HepG2 (cell line): ENCODE results near the gene SH3BP2. TPM values are rescaled to one million over a fixed set of nuclear protein-coding genes. Genes with fewer than 3 reads are reported as not detected.

Experiments
- ATAC-seq: fragments of 200-7000 bp; cut with Tn5 transposase; 3 replicates; pipeline ENCODE4 v1.9.1; 2020; ENCODE audit warnings: mild to moderate bottlenecking, moderate library complexity
- BruUV-seq: library from RNA; stranded (reverse); fragments of 400-500 nt; replicated peaks from 2 replicates; lab custom pipeline; 2021; lab: Mats Ljungman, UMichigan
- CTCF ChIA-PET: fragments of 300-600 bp; formaldehyde crosslinking; extraction: SDS; loops from one replicate; lab custom pipeline; 2021; ENCODE audit warnings: low total read pairs, inconsistent platforms, low intra/inter-chr PET ratio; lab: Yijun Ruan, JAX
- POLR2A ChIA-PET: fragments of 350-600 bp; sonication (Branson Sonifier 250); formaldehyde crosslinking; loops from one replicate; lab custom pipeline; 2020; ENCODE audit warnings: antibody characterized with exemption, inconsistent platforms; lab: Yijun Ruan, JAX
- DNase-seq: peaks from one replicate; pipeline ENCODE4 v3.0.0-alpha.2; 2015; ENCODE audit warnings: low spot score
- FAIRE-seq: peaks from 3 replicates; lab custom pipeline; 2011; peaks lifted over from hg19 to GRCh38; lab: Jason Lieb, UNC
- H2AFZ ChIP-seq: one replicate; pipeline ENCODE4 v1.6.1; 2011; ENCODE audit warnings: low read length, inconsistent platforms
- H3K27ac ChIP-seq: fragments of 300-600 bp; 3 replicates; pipeline ENCODE4 v1.8.0; 2011; ENCODE audit warnings: mixed run types, mild to moderate bottlenecking, mixed read lengths, low read length, inconsistent platforms; ENCODE audit not compliant: insufficient read depth; ENCODE audit errors: extremely low read length
- H3K27me3 ChIP-seq, 2 experiments: fragments of 200-600 bp in 1 of 2; 2 replicates in 1 of 2; 3 replicates in 1 of 2; pipeline versions ENCODE4 v1.6.0 to v1.8.0; 2011; ENCODE audit warnings: low read length in 2 of 2, mild to moderate bottlenecking in 2 of 2, moderate library complexity in 2 of 2, inconsistent platforms in 1 of 2; ENCODE audit not compliant: insufficient read depth in 2 of 2, control insufficient read depth in 1 of 2
- H3K36me3 ChIP-seq, 2 experiments: fragments of 200-600 bp in 1 of 2; replicated peaks in 1 of 2; 2 replicates in 1 of 2; 3 replicates in 1 of 2; pipeline versions ENCODE4 v1.5.1 to v1.8.0; 2011; ENCODE audit warnings: low read length in 2 of 2, inconsistent platforms in 1 of 2; ENCODE audit not compliant: insufficient read depth in 2 of 2, control insufficient read depth in 1 of 2
- H3K4me1 ChIP-seq: 2 replicates; pipeline ENCODE4 v1.5.1; 2012; ENCODE audit warnings: low read length, inconsistent platforms; ENCODE audit not compliant: insufficient read depth
- H3K4me2 ChIP-seq: 2 replicates; pipeline ENCODE4 v1.6.0; 2011; ENCODE audit warnings: low read depth, low read length, inconsistent platforms
- H3K4me3 ChIP-seq, 3 experiments: fragments of 200-600 bp in 1 of 3; sonication (generic), shearing (Covaris generic) in 1 of 3; replicated peaks in 1 of 3; 2 replicates each; pipeline ENCODE4 v1.5.1; 2011 to 2016; ENCODE audit warnings: low read length in 3 of 3, inconsistent platforms in 2 of 3, low read depth in 2 of 3, mild to moderate bottlenecking in 2 of 3, control low read depth in 1 of 3, mixed read lengths in 1 of 3; ENCODE audit not compliant: insufficient read depth in 1 of 3
- H3K79me2 ChIP-seq: one replicate; pipeline ENCODE4 v1.6.1; 2011; ENCODE audit warnings: low read length, inconsistent platforms; ENCODE audit not compliant: insufficient read depth
- H3K9ac ChIP-seq: 2 replicates; pipeline ENCODE4 v1.6.0; 2011; ENCODE audit warnings: mild to moderate bottlenecking, low read depth, low read length, inconsistent platforms; ENCODE audit not compliant: insufficient read depth
- H3K9me3 ChIP-seq: 2 replicates; pipeline ENCODE4 v1.5.1; 2012; ENCODE audit warnings: mild to moderate bottlenecking, low read length
- H4K20me1 ChIP-seq: 2 replicates; pipeline ENCODE4 v1.6.0; 2011; ENCODE audit warnings: inconsistent platforms, mild to moderate bottlenecking, low read length, moderate library complexity; ENCODE audit not compliant: insufficient read depth
- CHD4 ChIP-seq: fragments of 200-600 bp; sonication (generic); IDR thresholded peaks from 2 replicates; pipeline ENCODE4 v1.7.0; 2017; ENCODE audit warnings: mild to moderate bottlenecking, low read length, borderline replicate concordance
- EHMT2 ChIP-seq: fragments of 200-600 bp; sonication (generic); IDR thresholded peaks from 2 replicates; pipeline ENCODE4 v1.7.0; 2017; ENCODE audit warnings: antibody characterized with exemption, low read depth, low read length, borderline replicate concordance
- KLF6 ChIP-seq: IDR thresholded peaks from 2 replicates; pipeline ENCODE4 v1.8.0; 2016; ENCODE audit warnings: missing biosample characterization, missing genetic modification reagents
- MAFK ChIP-seq, 2 experiments: IDR thresholded peaks in 1 of 2; conservative IDR thresholded peaks in 1 of 2; 2 replicates each; pipeline ENCODE4 v1.6.1; 2011; ENCODE audit warnings: improper control_type of control experiment in 2 of 2, low read length in 2 of 2
- ZFP62 ChIP-seq: sonication (generic); formaldehyde crosslinking; IDR thresholded peaks from 2 replicates; pipeline ENCODE4 v1.4.0; 2020; ENCODE audit warnings: missing genetic modification reagents
- ZNF234 ChIP-seq: sonication (generic); formaldehyde crosslinking; conservative IDR thresholded peaks from 2 replicates; pipeline ENCODE4 v1.5.1; 2020; ENCODE audit warnings: mild to moderate bottlenecking, missing genetic modification reagents
- ZNF563 ChIP-seq: sonication (generic); formaldehyde crosslinking; IDR thresholded peaks from 2 replicates; pipeline ENCODE4 v1.8.0; 2022; ENCODE audit warnings: mild to moderate bottlenecking, moderate library complexity, missing genetic modification reagents
- ZNF570 ChIP-seq: sonication (generic); formaldehyde crosslinking; IDR thresholded peaks from 2 replicates; pipeline ENCODE4 v1.4.0; 2020; ENCODE audit warnings: mild to moderate bottlenecking, missing genetic modification reagents, borderline replicate concordance
- ZNF607 ChIP-seq: sonication (generic); formaldehyde crosslinking; IDR thresholded peaks from 2 replicates; pipeline ENCODE4 v1.5.1; 2020; ENCODE audit warnings: missing genetic modification reagents, mild to moderate bottlenecking, borderline replicate concordance
- ZNF761 ChIP-seq: sonication (generic); formaldehyde crosslinking; conservative IDR thresholded peaks from 2 replicates; pipeline ENCODE4 v1.4.0; 2020; ENCODE audit warnings: mild to moderate bottlenecking, missing genetic modification reagents
- WGBS: methylation state at CpG from one replicate; pipeline ENCODE4 v1.1.6; 2017; ENCODE audit warnings: low lambda C conversion rate; 5-methylcytosine and 5-hydroxymethylcytosine counted together
- in situ Hi-C: cut with HindIII; loops from 2 replicates; pipeline ENCODE4 v1.10.0; 2017; ENCODE audit warnings: low pct_unique_long_range_greater_than_20kb; ENCODE audit not compliant: extremely low pct_ligation_motif_present
- intact Hi-C: fragments of 100-400 bp; cut with micrococcal nuclease; formaldehyde crosslinking; loops from one replicate; pipeline ENCODE4 v1.10.0; 2022; ENCODE audit not compliant: unreplicated experiment
- polyA plus RNA-seq, 8 experiments: library from polyadenylated mRNA; depleted of rRNA in 3 of 8; stranded (reverse) in 7 of 8; unstranded in 1 of 8; fragments of >200 nt; fragmentation: Illumina TruSeq in 4 of 8; extraction: Trizol in 4 of 8; gene quantifications; 2 replicates each; pipeline versions ENCODE4 v1.2.1 to v1.2.3, GENCODE V29; 2011 to 2016; ENCODE audit warnings: low read depth in 4 of 8, missing spikeins in 1 of 8, mixed read lengths in 1 of 8; ENCODE audit not compliant: insufficient read depth in 1 of 8
- total RNA-seq, 5 experiments: library from RNA; depleted of rRNA; stranded (reverse); fragments of >200 nt; fragmentation: Illumina TruSeq; extraction: Trizol; gene quantifications; 2 replicates each; pipeline ENCODE4 v1.2.3, GENCODE V29; 2016; ENCODE audit warnings: low read depth in 1 of 5
- TF ChIP-seq, protein P1 (sequence below): sonication (generic); formaldehyde crosslinking; IDR thresholded peaks from 2 replicates; pipeline ENCODE4 v1.5.1; 2020; ENCODE audit warnings: missing genetic modification reagents, mild to moderate bottlenecking, borderline replicate concordance
- TF ChIP-seq, protein P2 (sequence below): sonication (generic); formaldehyde crosslinking; IDR thresholded peaks from 2 replicates; pipeline ENCODE4 v1.5.0; 2020; ENCODE audit warnings: missing genetic modification reagents, mild to moderate bottlenecking, borderline replicate concordance
- TF ChIP-seq, protein P3 (sequence below): IDR thresholded peaks from 2 replicates; pipeline ENCODE4 v1.6.1; 2016
- TF ChIP-seq, protein P4 (sequence below): IDR thresholded peaks from 2 replicates; pipeline ENCODE4 v1.6.1; 2016; ENCODE audit warnings: missing biosample characterization, missing genetic modification reagents, low read depth
- TF ChIP-seq, protein P5 (sequence below): sonication (generic); formaldehyde crosslinking; IDR thresholded peaks from 2 replicates; pipeline ENCODE4 v1.5.0; 2020; ENCODE audit warnings: missing genetic modification reagents

The SH3BP2 gene
- total and polyA plus RNA-seq, 2 of the 13 experiments (the other 11 are each of a cell fraction or from before 2014, with no cell fraction given): 16.9 to 34.5 TPM

DNA sequence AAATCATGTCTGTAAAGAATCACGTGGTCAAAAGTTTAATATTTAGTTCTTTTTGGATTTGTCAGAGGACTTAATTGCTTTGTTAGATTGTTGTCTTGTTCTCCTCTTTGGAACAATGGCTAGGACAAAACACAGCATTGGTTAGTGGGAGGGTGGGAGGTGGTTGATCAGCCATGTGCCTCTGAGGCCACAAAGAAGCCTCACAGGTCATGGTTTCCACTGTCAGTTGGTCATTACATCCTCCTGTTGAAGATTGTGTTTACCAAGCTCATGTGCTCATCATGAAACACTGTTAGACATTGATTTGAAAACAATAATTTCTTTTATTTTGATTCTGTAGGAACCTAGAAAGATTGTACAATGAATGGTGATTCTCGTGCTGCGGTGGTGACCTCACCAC, 82.7 kb downstream of the SH3BP2 start:
- peaks cover 18% of the 10 kb centered on the region for H4K20me1 ChIP-seq
- in situ Hi-C loops: no loop called here
- H3K4me2 ChIP-seq: no peak overlapping the region
- H3K27me3 ChIP-seq: no peaks in the 10 kb centered on the region
- no peak overlapping the region for H3K27ac ChIP-seq
- no TSS peak for BruUV-seq
- DNase-seq (no peak), FAIRE-seq (no peak)
- H3K4me3 ChIP-seq: no peak overlapping the region
- POLR2A ChIA-PET: no interaction called here
- intact Hi-C loops: no loop called here
- no peaks in the 10 kb centered on the region for H3K9me3 ChIP-seq
- no peak overlapping the region for H2AFZ ChIP-seq
- peaks cover 12 to 43% of the 10 kb centered on the region in 2 experiments for H3K36me3 ChIP-seq
- peaks cover 61% of the 10 kb centered on the region for H3K79me2 ChIP-seq
- CTCF ChIA-PET: no interaction called here
- TF ChIP-seq ZNF761 (CRISPR knock-in tag) (no peak), ZNF570 (CRISPR knock-in tag) (no peak), ZFP62 (CRISPR knock-in tag) (no peak), ZNF607 (CRISPR knock-in tag) (no peak), ZNF563 (CRISPR knock-in tag) (no peak), CHD4 (no peak), EHMT2 (no peak), MAFK (conservative IDR thresholded peaks at IDR 0.05 in 1 of 2, IDR thresholded peaks at IDR 0.05 in 1 of 2; ENCODE audit: low read length in 2 of 2) (no peak), KLF6 (CRISPR knock-in tag) (no peak), ZNF234 (no peak)
- TF ChIP-seq, protein P1, sequence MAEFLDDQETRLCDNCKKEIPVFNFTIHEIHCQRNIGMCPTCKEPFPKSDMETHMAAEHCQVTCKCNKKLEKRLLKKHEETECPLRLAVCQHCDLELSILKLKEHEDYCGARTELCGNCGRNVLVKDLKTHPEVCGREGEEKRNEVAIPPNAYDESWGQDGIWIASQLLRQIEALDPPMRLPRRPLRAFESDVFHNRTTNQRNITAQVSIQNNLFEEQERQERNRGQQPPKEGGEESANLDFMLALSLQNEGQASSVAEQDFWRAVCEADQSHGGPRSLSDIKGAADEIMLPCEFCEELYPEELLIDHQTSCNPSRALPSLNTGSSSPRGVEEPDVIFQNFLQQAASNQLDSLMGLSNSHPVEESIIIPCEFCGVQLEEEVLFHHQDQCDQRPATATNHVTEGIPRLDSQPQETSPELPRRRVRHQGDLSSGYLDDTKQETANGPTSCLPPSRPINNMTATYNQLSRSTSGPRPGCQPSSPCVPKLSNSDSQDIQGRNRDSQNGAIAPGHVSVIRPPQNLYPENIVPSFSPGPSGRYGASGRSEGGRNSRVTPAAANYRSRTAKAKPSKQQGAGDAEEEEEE (CRISPR knock-in tag): no peak
- TF ChIP-seq, protein P2, sequence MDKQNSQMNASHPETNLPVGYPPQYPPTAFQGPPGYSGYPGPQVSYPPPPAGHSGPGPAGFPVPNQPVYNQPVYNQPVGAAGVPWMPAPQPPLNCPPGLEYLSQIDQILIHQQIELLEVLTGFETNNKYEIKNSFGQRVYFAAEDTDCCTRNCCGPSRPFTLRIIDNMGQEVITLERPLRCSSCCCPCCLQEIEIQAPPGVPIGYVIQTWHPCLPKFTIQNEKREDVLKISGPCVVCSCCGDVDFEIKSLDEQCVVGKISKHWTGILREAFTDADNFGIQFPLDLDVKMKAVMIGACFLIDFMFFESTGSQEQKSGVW (CRISPR knock-in tag): no peak
- TF ChIP-seq, protein P3, sequence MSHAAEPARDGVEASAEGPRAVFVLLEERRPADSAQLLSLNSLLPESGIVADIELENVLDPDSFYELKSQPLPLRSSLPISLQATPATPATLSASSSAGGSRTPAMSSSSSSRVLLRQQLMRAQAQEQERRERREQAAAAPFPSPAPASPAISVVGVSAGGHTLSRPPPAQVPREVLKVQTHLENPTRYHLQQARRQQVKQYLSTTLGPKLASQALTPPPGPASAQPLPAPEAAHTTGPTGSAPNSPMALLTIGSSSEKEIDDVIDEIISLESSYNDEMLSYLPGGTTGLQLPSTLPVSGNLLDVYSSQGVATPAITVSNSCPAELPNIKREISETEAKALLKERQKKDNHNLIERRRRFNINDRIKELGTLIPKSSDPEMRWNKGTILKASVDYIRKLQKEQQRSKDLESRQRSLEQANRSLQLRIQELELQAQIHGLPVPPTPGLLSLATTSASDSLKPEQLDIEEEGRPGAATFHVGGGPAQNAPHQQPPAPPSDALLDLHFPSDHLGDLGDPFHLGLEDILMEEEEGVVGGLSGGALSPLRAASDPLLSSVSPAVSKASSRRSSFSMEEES (CRISPR knock-in tag): no peak
- TF ChIP-seq, protein P4, sequence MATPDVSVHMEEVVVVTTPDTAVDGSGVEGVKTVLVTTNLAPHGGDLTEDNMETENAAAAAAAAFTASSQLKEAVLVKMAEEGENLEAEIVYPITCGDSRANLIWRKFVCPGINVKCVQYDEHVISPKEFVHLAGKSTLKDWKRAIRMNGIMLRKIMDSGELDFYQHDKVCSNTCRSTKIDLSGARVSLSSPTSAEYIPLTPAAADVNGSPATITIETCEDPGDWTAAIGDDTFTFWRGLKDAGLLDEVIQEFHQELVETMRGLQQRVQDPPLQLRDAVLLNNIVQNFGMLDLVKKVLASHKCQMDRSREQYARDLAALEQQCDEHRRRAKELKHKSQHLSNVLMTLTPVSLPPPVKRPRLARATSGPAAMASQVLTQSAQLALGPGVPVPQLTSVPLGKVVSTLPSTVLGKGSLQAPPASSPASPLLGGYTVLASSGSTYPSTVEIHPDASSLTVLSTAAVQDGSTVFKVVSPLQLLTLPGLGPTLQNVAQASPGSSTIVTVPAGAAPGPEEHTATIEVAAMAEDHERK: no peak
- TF ChIP-seq, protein P5, sequence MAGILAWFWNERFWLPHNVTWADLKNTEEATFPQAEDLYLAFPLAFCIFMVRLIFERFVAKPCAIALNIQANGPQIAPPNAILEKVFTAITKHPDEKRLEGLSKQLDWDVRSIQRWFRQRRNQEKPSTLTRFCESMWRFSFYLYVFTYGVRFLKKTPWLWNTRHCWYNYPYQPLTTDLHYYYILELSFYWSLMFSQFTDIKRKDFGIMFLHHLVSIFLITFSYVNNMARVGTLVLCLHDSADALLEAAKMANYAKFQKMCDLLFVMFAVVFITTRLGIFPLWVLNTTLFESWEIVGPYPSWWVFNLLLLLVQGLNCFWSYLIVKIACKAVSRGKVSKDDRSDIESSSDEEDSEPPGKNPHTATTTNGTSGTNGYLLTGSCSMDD (CRISPR knock-in tag): no peak
- TF ChIP-seq, all 625 proteins: peak for 0
- Histone ChIP-seq H3K4me1 (peaks cover 38% of the 10 kb centered on the region), H3K9ac (no peak overlapping the region)
- no peak for ATAC-seq
- 99% methylated on average over 3 of the region's 3 CpGs for WGBS
